Smooth muscle cell (in vitro differentiated cells): Measurements from ENCODE around the gene BRK1. TPM values are rescaled to one million over a fixed set of nuclear protein-coding genes. Genes with fewer than 3 reads are reported as not detected.

Experiments
- DNase-seq: peaks from one replicate; lab custom pipeline; 2025; ENCODE audit not compliant: unreplicated experiment; lab: John Stamatoyannopoulos, UW
- H2AFZ ChIP-seq: fragments of 200-600 bp; sonication (generic); 2 replicates; pipeline ENCODE4 v1.6.0; 2016; ENCODE audit warnings: antibody characterized with exemption, low read depth, mild to moderate bottlenecking
- H3F3A ChIP-seq: fragments of 200-600 bp; sonication (generic); 2 replicates; pipeline ENCODE4 v1.6.0; 2017; ENCODE audit warnings: antibody characterized with exemption, low read depth
- H3K27ac ChIP-seq: fragments of 200-600 bp; sonication (generic); 2 replicates; pipeline ENCODE4 v1.5.1; 2016; ENCODE audit warnings: low read depth, mild to moderate bottlenecking
- H3K27me3 ChIP-seq: fragments of 200-600 bp; sonication (generic); 2 replicates; pipeline ENCODE4 v1.6.1; 2016; ENCODE audit warnings: low read depth, mild to moderate bottlenecking
- H3K36me3 ChIP-seq: fragments of 200-600 bp; sonication (generic); 2 replicates; pipeline ENCODE4 v1.5.1; 2016; ENCODE audit warnings: low read depth
- H3K4me1 ChIP-seq: fragments of 200-600 bp; sonication (generic); 2 replicates; pipeline ENCODE4 v1.5.1; 2016; ENCODE audit warnings: low read depth
- H3K4me2 ChIP-seq: fragments of 200-600 bp; sonication (generic); 2 replicates; pipeline ENCODE4 v1.6.0; 2016; ENCODE audit warnings: mild to moderate bottlenecking
- H3K4me3 ChIP-seq: fragments of 200-600 bp; sonication (generic); 2 replicates; pipeline ENCODE4 v1.5.1; 2016; ENCODE audit warnings: mild to moderate bottlenecking
- H3K79me2 ChIP-seq: fragments of 200-600 bp; sonication (generic); 2 replicates; pipeline ENCODE4 v1.6.0; 2016; ENCODE audit warnings: low read depth, mild to moderate bottlenecking
- H3K9ac ChIP-seq: fragments of 200-600 bp; sonication (generic); 2 replicates; pipeline ENCODE4 v1.6.0; 2016; ENCODE audit warnings: low read depth
- H3K9me3 ChIP-seq: fragments of 200-600 bp; sonication (generic); replicated peaks from 2 replicates; pipeline ENCODE4 v1.5.1; 2016; ENCODE audit warnings: low read depth
- H4K20me1 ChIP-seq: fragments of 200-600 bp; sonication (generic); 2 replicates; pipeline ENCODE4 v1.6.0; 2016; ENCODE audit warnings: low read depth
- WGBS: methylation state at CpG from one replicate; pipeline ENCODE4 v1.1.7; 2016; ENCODE audit warnings: low lambda C conversion rate; 5-methylcytosine and 5-hydroxymethylcytosine counted together
- polyA plus RNA-seq: library from polyadenylated mRNA; unstranded; fragments of >200 nt; fragmentation: Nextera tagmentation; extraction: Ambion mirVana; gene quantifications from 2 replicates; pipeline ENCODE4 v1.2.1, GENCODE V29; 2016
- total RNA-seq: library from RNA; depleted of rRNA; stranded (reverse); fragments of >200 nt; gene quantifications from 2 replicates; pipeline ENCODE4 v1.2.3, GENCODE V29; 2014
- TF ChIP-seq, protein P1 (sequence below): fragments of 200-600 bp; sonication (generic); IDR thresholded peaks from 2 replicates; pipeline ENCODE4 v1.5.1; 2017; ENCODE audit warnings: borderline replicate concordance, mild to moderate bottlenecking, antibody characterized with exemption; ENCODE audit not compliant: insufficient read depth, poor library complexity, severe bottlenecking

The BRK1 gene
- total and polyA plus RNA-seq, 2 experiments from 2014 or later = 117 to 228 TPM

DNA sequence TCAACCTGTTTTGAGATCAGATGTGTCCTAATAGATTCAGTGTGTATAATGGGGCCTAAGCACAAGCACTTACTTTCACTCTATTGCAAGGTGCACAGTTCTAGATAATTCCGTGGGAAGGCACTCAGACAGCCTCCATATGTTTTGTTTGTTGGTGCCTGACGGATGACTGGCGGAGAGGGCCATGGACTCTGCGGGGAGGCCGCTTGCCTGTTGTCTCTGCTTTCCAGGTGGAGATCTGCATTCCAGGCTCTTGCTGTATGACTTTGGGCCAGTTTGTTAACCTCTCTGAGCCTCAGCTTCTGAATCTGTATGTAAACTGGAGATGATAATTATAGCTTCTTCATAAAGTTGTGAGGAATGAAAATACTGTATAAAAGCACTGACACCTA lies 50.7 kb downstream of the BRK1 start:
- no peak overlapping the region for H3K4me3 ChIP-seq
- H3F3A ChIP-seq = peaks cover 4% of the 10 kb centered on the region
- H3K36me3 ChIP-seq = no peaks in the 10 kb centered on the region
- H3K27me3 ChIP-seq = no peaks in the 10 kb centered on the region
- H3K4me1 ChIP-seq = no peaks in the 10 kb centered on the region
- no peak overlapping the region for H3K9ac ChIP-seq
- H4K20me1 ChIP-seq = no peaks in the 10 kb centered on the region
- H3K79me2 ChIP-seq = no peaks in the 10 kb centered on the region
- no peak overlapping the region for H2AFZ ChIP-seq
- TF ChIP-seq, protein P1, sequence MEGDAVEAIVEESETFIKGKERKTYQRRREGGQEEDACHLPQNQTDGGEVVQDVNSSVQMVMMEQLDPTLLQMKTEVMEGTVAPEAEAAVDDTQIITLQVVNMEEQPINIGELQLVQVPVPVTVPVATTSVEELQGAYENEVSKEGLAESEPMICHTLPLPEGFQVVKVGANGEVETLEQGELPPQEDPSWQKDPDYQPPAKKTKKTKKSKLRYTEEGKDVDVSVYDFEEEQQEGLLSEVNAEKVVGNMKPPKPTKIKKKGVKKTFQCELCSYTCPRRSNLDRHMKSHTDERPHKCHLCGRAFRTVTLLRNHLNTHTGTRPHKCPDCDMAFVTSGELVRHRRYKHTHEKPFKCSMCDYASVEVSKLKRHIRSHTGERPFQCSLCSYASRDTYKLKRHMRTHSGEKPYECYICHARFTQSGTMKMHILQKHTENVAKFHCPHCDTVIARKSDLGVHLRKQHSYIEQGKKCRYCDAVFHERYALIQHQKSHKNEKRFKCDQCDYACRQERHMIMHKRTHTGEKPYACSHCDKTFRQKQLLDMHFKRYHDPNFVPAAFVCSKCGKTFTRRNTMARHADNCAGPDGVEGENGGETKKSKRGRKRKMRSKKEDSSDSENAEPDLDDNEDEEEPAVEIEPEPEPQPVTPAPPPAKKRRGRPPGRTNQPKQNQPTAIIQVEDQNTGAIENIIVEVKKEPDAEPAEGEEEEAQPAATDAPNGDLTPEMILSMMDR = no peak
- no peak for DNase-seq
- 92% methylated on average over 5 of the region's 5 CpGs for WGBS
- H3K9me3 ChIP-seq = no peaks in the 10 kb centered on the region
- H3K4me2 ChIP-seq = no peak overlapping the region
- no peak overlapping the region for H3K27ac ChIP-seq

DNA sequence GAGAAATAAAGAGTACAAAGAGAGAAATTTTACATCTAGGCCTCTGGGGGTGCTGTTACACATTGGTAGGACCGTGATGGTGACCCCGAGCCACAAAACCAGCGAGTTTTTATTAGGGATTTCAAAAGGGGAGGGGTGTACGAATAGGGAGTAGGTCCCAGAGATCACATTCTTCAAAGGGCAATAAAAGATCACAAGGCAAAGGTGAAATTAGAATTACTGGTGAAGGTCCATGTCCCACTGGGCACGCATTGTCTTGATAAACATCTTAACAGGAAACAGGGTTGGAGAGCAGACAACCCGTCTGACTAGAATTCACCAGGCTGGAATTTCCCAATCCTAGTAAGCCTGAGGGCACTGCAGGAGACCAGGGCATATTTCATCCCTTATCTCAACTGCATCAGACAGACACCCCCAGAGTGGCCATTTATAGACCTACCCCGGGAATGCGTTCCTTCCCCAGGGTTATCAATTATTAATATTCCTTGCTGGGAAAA lies 53.6 kb downstream of the BRK1 start:
- no peak overlapping the region for H3K4me3 ChIP-seq
- H3K27ac ChIP-seq = no peak overlapping the region
- H3K27me3 ChIP-seq = no peaks in the 10 kb centered on the region
- H3K4me2 ChIP-seq = no peak overlapping the region
- H3K4me1 ChIP-seq = no peaks in the 10 kb centered on the region
- TF ChIP-seq, protein P1 = no peak
- no peak for DNase-seq
- WGBS = 63% methylated on average over 8 of the region's 8 CpGs
- no peaks in the 10 kb centered on the region for H3K79me2 ChIP-seq
- H4K20me1 ChIP-seq = no peaks in the 10 kb centered on the region
- no peak overlapping the region for H3K9ac ChIP-seq
- no peaks in the 10 kb centered on the region for H3K9me3 ChIP-seq
- no peaks in the 10 kb centered on the region for H3K36me3 ChIP-seq
- H3F3A ChIP-seq = peaks cover 4% of the 10 kb centered on the region
- no peak overlapping the region for H2AFZ ChIP-seq

DNA sequence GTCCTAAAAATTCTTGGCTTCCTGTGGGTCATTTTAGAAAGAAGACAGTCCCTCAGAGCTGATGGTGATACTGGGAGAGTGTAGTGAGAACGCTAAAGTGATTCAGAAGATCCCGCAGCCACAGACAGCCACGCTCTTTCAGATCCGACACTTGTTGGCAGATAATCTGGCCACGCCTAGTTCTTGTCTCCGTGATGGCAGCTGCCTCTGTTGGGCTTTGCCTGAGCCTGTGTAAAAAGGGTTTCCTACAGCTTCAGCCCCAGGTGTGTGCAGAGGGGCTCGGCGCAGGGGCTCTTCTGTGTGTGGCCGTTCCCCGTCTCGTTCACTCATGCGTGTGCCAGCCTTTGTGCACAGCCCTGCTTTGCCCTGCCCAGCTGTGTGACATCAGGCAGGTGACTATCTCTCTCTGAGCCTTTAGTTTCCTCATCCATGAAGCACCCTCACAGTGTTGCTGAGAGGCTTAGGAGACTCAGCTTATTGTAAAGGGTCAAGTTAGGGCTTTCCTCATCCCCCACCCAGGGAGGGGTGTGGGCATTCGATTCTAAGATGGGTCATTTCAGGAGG lies 55.5 kb downstream of the BRK1 start:
- TF ChIP-seq, protein P1 = no peak
- no peaks in the 10 kb centered on the region for H3K36me3 ChIP-seq
- H4K20me1 ChIP-seq = no peaks in the 10 kb centered on the region
- no peaks in the 10 kb centered on the region for H3K9me3 ChIP-seq
- no peaks in the 10 kb centered on the region for H3K27me3 ChIP-seq
- H3F3A ChIP-seq = peaks cover 2% of the 10 kb centered on the region
- no peaks in the 10 kb centered on the region for H3K79me2 ChIP-seq
- no peak overlapping the region for H3K27ac ChIP-seq
- 94% methylated on average over 13 of the region's 13 CpGs for WGBS
- H3K4me2 ChIP-seq = no peak overlapping the region
- no peaks in the 10 kb centered on the region for H3K4me1 ChIP-seq
- H3K4me3 ChIP-seq = no peak overlapping the region
- H2AFZ ChIP-seq = no peak overlapping the region
- DNase-seq = no peak
- H3K9ac ChIP-seq = no peak overlapping the region
